ENCODE results near the gene JCAD. TPM values are rescaled to one million over a fixed set of nuclear protein-coding genes. Genes with fewer than 3 reads are reported as not detected.

The JCAD gene
- total RNA-seq, 1 donor from 2014 or later = 3.3 TPM

GRCh38 chr10:30037620-30038336, 21.6 kb downstream of the JCAD start:
- no peak overlapping the region for H3K4me3 ChIP-seq (ENCODE audit: low read depth, low read length)
- no peak for DNase-seq (ENCODE audit: low read depth)
- TF ChIP-seq CTCF (conservative IDR thresholded peaks at IDR 0.05; ENCODE audit: low read depth, low read length) = no peak

- TF ChIP-seq CTCF (conservative IDR thresholded peaks at IDR 0.05; ENCODE audit: low read depth, low read length) = no peak
- DNase-seq (ENCODE audit: low read depth) = no peak
Measured at GRCh38 chr10:30036811-30037210, 22.6 kb downstream of the JCAD start.

GRCh38 chr10:30036341-30036740, 23.0 kb downstream of the JCAD start:
- no peak for TF ChIP-seq CTCF (conservative IDR thresholded peaks at IDR 0.05; ENCODE audit: low read depth, low read length)
- DNase-seq (ENCODE audit: low read depth) = no peak
- no peak overlapping the region for H3K4me3 ChIP-seq (ENCODE audit: low read depth, low read length)

More at GRCh38 chr10:30036811-30037210, 22.6 kb downstream of the JCAD start:
- no peak overlapping the region for H3K4me3 ChIP-seq (ENCODE audit: low read depth, low read length)

- no peak for DNase-seq (ENCODE audit: low read depth)
- TF ChIP-seq CTCF (conservative IDR thresholded peaks at IDR 0.05; ENCODE audit: low read depth, low read length) = no peak
- H3K4me3 ChIP-seq (ENCODE audit: low read depth, low read length) = no peak overlapping the region
Measured at GRCh38 chr10:30034433-30035137, 24.8 kb downstream of the JCAD start.

GRCh38 chr10:30032125-30032524, 27.3 kb downstream of the JCAD start:
- no peak for TF ChIP-seq CTCF (conservative IDR thresholded peaks at IDR 0.05; ENCODE audit: low read depth, low read length)
- H3K4me3 ChIP-seq (ENCODE audit: low read depth, low read length) = no peak overlapping the region
- DNase-seq (ENCODE audit: low read depth) = no peak

- TF ChIP-seq CTCF (conservative IDR thresholded peaks at IDR 0.05; ENCODE audit: low read depth, low read length) = no peak
- no peak for DNase-seq (ENCODE audit: low read depth)
- no peak overlapping the region for H3K4me3 ChIP-seq (ENCODE audit: low read depth, low read length)
Measured at GRCh38 chr10:30029872-30030256, 29.5 kb downstream of the JCAD start.
